ENCODE measurements around the gene ARHGAP12.

DNA sequence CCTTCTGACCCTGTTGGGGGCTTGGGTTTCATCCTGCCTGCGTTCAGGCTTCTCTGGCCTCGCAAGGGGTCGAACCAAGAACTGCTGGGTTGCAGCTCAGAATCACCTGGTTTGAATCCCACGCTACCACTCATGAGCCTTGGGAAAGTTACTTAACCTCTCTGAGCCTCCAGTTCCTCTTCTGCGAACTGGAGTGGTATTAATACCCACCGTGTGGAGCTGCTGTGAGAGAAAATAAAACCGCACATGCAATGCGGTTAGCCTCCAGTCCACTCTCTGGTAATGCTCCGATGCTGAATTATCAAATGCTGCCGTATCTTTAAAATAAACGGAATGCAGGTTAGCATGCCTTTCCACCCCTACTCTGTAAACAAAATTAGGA lies 171.9 kb downstream of the ARHGAP12 start:
- TF ChIP-seq MLX (CRISPR knock-in tag; IDR thresholded peaks at IDR 0.05) = no peak
- TF ChIP-seq, protein P1, sequence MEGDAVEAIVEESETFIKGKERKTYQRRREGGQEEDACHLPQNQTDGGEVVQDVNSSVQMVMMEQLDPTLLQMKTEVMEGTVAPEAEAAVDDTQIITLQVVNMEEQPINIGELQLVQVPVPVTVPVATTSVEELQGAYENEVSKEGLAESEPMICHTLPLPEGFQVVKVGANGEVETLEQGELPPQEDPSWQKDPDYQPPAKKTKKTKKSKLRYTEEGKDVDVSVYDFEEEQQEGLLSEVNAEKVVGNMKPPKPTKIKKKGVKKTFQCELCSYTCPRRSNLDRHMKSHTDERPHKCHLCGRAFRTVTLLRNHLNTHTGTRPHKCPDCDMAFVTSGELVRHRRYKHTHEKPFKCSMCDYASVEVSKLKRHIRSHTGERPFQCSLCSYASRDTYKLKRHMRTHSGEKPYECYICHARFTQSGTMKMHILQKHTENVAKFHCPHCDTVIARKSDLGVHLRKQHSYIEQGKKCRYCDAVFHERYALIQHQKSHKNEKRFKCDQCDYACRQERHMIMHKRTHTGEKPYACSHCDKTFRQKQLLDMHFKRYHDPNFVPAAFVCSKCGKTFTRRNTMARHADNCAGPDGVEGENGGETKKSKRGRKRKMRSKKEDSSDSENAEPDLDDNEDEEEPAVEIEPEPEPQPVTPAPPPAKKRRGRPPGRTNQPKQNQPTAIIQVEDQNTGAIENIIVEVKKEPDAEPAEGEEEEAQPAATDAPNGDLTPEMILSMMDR (IDR thresholded peaks at IDR 0.05) = no peak
- TF ChIP-seq FOXP4 (CRISPR knock-in tag; IDR thresholded peaks at IDR 0.05) = no peak
